Karpas-422 (cell line): ENCODE data around the gene SCN7A. TPM values are rescaled to one million over a fixed set of nuclear protein-coding genes. Genes with fewer than 3 reads are reported as not detected.
"Not testable (repeated sequence)": the region's sequence is repeated elsewhere in the genome, so short reads cannot be mapped to it uniquely, and the experiment has no call there.

Experiments
- DNase-seq: peaks from one replicate; pipeline ENCODE4 v3.0.0-alpha.2; 2015
- H2AFZ ChIP-seq: fragments of 200-600 bp; sonication (generic); 2 replicates; pipeline ENCODE4 v1.6.1; 2014; ENCODE audit warnings: antibody characterized with exemption, low read length, mixed read lengths
- H3K27ac ChIP-seq: fragments of 200-600 bp; sonication (generic); 2 replicates; pipeline ENCODE4 v1.5.1; 2014; ENCODE audit warnings: mild to moderate bottlenecking, low read length, moderate library complexity
- H3K27me3 ChIP-seq: fragments of 200-600 bp; sonication (generic); 2 replicates; pipeline ENCODE4 v1.6.1; 2014; ENCODE audit warnings: low read length, mixed read lengths
- H3K36me3 ChIP-seq: fragments of 200-600 bp; sonication (generic); 2 replicates; pipeline ENCODE4 v1.6.1; 2014; ENCODE audit warnings: low read length, mixed read lengths; ENCODE audit not compliant: insufficient read depth
- H3K4me1 ChIP-seq: fragments of 200-600 bp; sonication (generic); 2 replicates; pipeline ENCODE4 v1.6.1; 2014; ENCODE audit warnings: mild to moderate bottlenecking, low read length, mixed read lengths
- H3K4me2 ChIP-seq: fragments of 200-600 bp; sonication (generic); 2 replicates; pipeline ENCODE4 v1.6.1; 2014; ENCODE audit warnings: low read length, low read depth, mild to moderate bottlenecking; ENCODE audit not compliant: poor library complexity, severe bottlenecking
- H3K4me3 ChIP-seq: fragments of 200-600 bp; sonication (generic); 2 replicates; pipeline ENCODE4 v1.5.1; 2014; ENCODE audit warnings: mild to moderate bottlenecking, antibody characterized with exemption, low read length, mixed read lengths
- H3K79me2 ChIP-seq: fragments of 200-600 bp; sonication (generic); 2 replicates; pipeline ENCODE4 v1.6.1; 2014; ENCODE audit warnings: mild to moderate bottlenecking, low read length, mixed read lengths
- H3K9ac ChIP-seq: fragments of 200-600 bp; sonication (generic); 2 replicates; pipeline ENCODE4 v1.6.0; 2014; ENCODE audit warnings: low read length
- H3K9me2 ChIP-seq: fragments of 200-600 bp; sonication (generic), shearing (Covaris generic); replicated peaks from 2 replicates; pipeline ENCODE4 v1.6.0; 2014; ENCODE audit warnings: mild to moderate bottlenecking, low read length, moderate library complexity; ENCODE audit not compliant: insufficient read depth
- H3K9me3 ChIP-seq: fragments of 300-700, 200-600 bp; sonication (generic); 2 replicates; pipeline ENCODE4 v1.6.1; 2014; ENCODE audit warnings: low read length, mixed read lengths
- H4K20me1 ChIP-seq: fragments of 200-600 bp; sonication (generic); 2 replicates; pipeline ENCODE4 v1.6.1; 2014; ENCODE audit warnings: mild to moderate bottlenecking, antibody characterized with exemption, low read length, low read depth; ENCODE audit not compliant: insufficient read depth
- total RNA-seq: library from RNA; depleted of rRNA; stranded (reverse); fragments of >200 nt; shearing (Covaris generic); gene quantifications from 2 replicates; pipeline ENCODE4 v1.2.3, GENCODE V29; 2014; ENCODE audit warnings: low replicate concordance

The SCN7A gene
- total RNA-seq, 1 experiment from 2014 or later = not detected

DNA sequence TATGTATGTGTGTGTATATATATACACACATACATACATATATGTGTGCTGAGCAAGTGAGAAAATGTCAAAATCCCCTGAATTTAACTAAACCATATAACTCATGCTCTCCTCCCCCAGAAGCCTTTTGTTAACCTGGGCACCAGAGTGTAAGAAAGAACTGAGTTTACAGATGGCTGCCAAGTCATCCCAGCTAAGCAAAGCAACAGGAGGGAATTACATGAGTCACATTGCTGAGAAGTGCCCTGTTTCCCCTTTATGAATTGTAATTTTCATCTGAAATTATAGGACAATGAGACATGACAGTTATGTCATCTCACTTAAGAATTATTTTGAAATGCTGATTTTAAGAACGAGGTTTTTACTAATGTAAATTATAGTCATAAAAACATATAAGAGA, 29.9 kb downstream of the SCN7A start:
- DNase-seq = no peak
- Histone ChIP-seq H3K79me2 (no peaks in the 10 kb centered on the region), H3K4me2 (no peak overlapping the region), H3K27ac (no peak overlapping the region), H4K20me1 (no peaks in the 10 kb centered on the region), H2AFZ (no peak overlapping the region), H3K36me3 (no peaks in the 10 kb centered on the region), H3K27me3 (no peaks in the 10 kb centered on the region), H3K9ac (no peak overlapping the region), H3K4me3 (no peak overlapping the region), H3K9me2 (no peaks in the 10 kb centered on the region), H3K9me3 (no peaks in the 10 kb centered on the region), H3K4me1 (no peaks in the 10 kb centered on the region)

DNA sequence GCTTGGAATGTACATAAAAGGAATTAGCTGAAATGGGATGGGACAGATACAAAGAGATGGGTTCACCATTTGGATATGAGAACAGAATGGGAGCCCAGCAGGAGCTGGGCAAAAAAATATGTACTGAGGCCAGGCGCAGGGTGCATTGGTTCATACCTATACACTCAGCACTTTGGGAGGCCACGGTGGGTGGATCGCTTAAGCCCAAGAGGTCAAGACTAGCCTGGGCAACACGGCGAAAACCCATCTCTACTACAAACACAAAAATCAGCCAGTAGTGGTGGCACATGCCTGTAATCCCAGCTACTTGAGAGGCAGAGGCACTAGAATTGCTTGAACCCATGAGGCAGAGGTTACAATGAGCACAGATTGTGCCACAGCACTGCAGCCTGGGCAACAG, 30.4 kb downstream of the SCN7A start:
- H3K4me2 ChIP-seq = no peak overlapping the region
- H3K4me1 ChIP-seq = no peaks in the 10 kb centered on the region
- H3K27ac ChIP-seq = no peak overlapping the region
- no peaks in the 10 kb centered on the region for H3K36me3 ChIP-seq
- H3K9ac ChIP-seq = no peak overlapping the region
- no peaks in the 10 kb centered on the region; the same call in 1 of the 2 replicates for H3K9me3 ChIP-seq
- no peak for DNase-seq
- no peaks in the 10 kb centered on the region for H3K27me3 ChIP-seq
- H3K4me3 ChIP-seq = no peak overlapping the region
- no peaks in the 10 kb centered on the region for H3K9me2 ChIP-seq
- no peaks in the 10 kb centered on the region for H3K79me2 ChIP-seq
- no peak overlapping the region for H2AFZ ChIP-seq
- no peaks in the 10 kb centered on the region for H4K20me1 ChIP-seq

DNA sequence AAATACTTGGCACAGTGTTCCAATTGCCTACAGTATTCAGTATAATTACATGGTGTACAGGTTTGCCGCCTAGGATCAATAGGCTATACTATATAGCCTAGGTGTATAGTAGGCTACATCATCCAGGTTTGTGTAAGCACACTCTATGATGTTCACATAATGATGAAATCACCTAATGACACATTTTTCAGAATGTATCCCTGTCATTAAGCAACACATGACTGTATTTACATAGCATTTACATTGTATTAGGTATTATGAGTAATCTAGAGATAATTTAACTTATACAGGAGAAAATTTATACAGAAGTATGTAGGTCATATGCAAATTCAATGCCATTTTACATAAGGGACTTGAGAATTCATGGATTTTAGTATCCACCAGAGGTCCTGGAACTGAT, 35.4 kb downstream of the SCN7A start:
- no peak overlapping the region for H3K27ac ChIP-seq
- no peak overlapping the region for H2AFZ ChIP-seq
- H3K36me3 ChIP-seq = no peaks in the 10 kb centered on the region
- H3K9me3 ChIP-seq = no peaks in the 10 kb centered on the region; the same call in 1 of the 2 replicates
- DNase-seq = no peak
- H3K9ac ChIP-seq = no peak overlapping the region
- H4K20me1 ChIP-seq = no peaks in the 10 kb centered on the region
- H3K4me3 ChIP-seq = no peak overlapping the region
- no peak overlapping the region for H3K4me2 ChIP-seq
- no peaks in the 10 kb centered on the region for H3K4me1 ChIP-seq
- no peaks in the 10 kb centered on the region for H3K9me2 ChIP-seq
- H3K79me2 ChIP-seq = no peaks in the 10 kb centered on the region
- no peaks in the 10 kb centered on the region for H3K27me3 ChIP-seq

DNA sequence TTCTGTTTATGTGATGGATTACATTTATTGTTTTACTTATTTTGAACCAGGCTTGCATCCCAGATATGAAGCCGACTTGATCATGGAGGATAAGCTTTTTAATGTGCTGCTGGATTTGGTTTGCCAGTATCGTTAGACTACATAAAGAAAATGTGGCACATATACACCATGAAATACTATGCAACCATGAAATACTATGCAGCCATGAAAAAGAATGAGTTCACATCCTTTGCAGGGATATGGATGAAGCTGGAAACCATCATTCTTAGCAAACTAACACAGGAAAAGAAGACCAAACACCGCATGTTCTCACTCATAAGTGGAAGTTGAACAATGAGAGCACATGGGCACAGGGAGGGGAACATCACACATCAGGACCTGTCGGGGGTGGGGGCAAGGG, 38.2 kb downstream of the SCN7A start:
- not testable (repeated sequence) for H3K9me3 ChIP-seq, H2AFZ ChIP-seq, H3K4me3 ChIP-seq, H3K4me1 ChIP-seq, H3K9ac ChIP-seq, H3K9me2 ChIP-seq, H3K36me3 ChIP-seq, DNase-seq, H3K79me2 ChIP-seq, H3K27ac ChIP-seq, H3K27me3 ChIP-seq, H3K4me2 ChIP-seq, H4K20me1 ChIP-seq

- no peaks in the 10 kb centered on the region for H3K4me1 ChIP-seq
- DNase-seq = no peak
- H3K9ac ChIP-seq = no peak overlapping the region
- no peaks in the 10 kb centered on the region for H4K20me1 ChIP-seq
- no peak overlapping the region for H3K4me2 ChIP-seq
- no peaks in the 10 kb centered on the region for H3K79me2 ChIP-seq
- H3K27me3 ChIP-seq = no peaks in the 10 kb centered on the region
- no peaks in the 10 kb centered on the region for H3K9me2 ChIP-seq
- H3K4me3 ChIP-seq = no peak overlapping the region
- no peak overlapping the region for H3K27ac ChIP-seq
- no peak overlapping the region for H2AFZ ChIP-seq
- no peaks in the 10 kb centered on the region; the same call in 1 of the 2 replicates for H3K9me3 ChIP-seq
- no peaks in the 10 kb centered on the region for H3K36me3 ChIP-seq
Observed at GRCh38 chr2:166454006-166454595, 39.9 kb downstream of the SCN7A start.

DNA sequence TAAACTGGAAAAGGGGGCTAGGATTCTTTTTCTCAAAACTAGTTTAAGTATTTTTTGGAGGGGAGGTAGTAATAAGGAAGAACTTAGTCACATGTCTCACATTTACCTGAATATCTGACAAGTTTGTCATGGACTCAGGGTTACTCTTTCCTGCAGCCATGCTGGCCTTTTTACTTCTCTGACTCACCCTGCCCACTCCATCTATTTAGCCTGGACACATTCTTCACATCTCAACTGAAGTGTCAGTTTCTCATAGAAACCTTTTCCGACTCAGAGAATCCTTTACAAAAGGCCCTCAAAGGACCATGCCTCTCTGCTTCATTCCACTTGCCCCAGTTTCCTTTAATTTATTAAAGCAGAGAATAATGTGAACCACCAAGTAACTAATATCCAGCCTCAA, 42.6 kb downstream of the SCN7A start:
- Histone ChIP-seq H3K9me3 (no peaks in the 10 kb centered on the region), H3K4me3 (no peak overlapping the region), H3K27ac (no peak overlapping the region), H2AFZ (no peak overlapping the region), H3K4me2 (no peak overlapping the region), H3K27me3 (no peaks in the 10 kb centered on the region), H3K36me3 (no peaks in the 10 kb centered on the region), H4K20me1 (no peaks in the 10 kb centered on the region), H3K9ac (no peak overlapping the region), H3K79me2 (no peaks in the 10 kb centered on the region), H3K4me1 (no peaks in the 10 kb centered on the region), H3K9me2 (no peaks in the 10 kb centered on the region)
- DNase-seq = no peak

DNA sequence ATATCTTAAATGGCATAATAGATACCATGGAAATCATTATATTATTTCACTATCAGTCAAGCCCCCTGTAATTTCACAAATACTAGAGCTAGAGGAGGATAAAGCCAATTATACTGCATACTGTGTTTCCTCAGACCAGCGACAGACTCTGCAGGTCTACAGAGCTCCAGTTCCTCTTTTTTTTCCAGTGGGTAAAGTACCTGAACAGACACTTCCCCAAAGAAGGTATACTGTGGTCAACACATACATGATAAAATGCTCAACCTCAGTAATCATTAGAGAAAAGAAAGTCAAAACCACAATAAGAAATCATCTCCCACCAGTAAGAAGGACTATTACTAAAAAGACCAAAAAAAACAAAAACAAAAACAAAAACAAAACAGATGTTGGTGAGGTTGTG, 44.6 kb downstream of the SCN7A start:
- H3K27ac ChIP-seq = no peak overlapping the region
- H2AFZ ChIP-seq = no peak overlapping the region
- no peaks in the 10 kb centered on the region for H3K4me1 ChIP-seq
- no peaks in the 10 kb centered on the region for H3K79me2 ChIP-seq
- H3K4me2 ChIP-seq = no peak overlapping the region
- no peaks in the 10 kb centered on the region for H3K36me3 ChIP-seq
- no peaks in the 10 kb centered on the region for H3K9me3 ChIP-seq
- H3K4me3 ChIP-seq = no peak overlapping the region
- H3K9ac ChIP-seq = no peak overlapping the region
- no peaks in the 10 kb centered on the region for H3K9me2 ChIP-seq
- no peak for DNase-seq
- no peaks in the 10 kb centered on the region for H3K27me3 ChIP-seq
- H4K20me1 ChIP-seq = no peaks in the 10 kb centered on the region

DNA sequence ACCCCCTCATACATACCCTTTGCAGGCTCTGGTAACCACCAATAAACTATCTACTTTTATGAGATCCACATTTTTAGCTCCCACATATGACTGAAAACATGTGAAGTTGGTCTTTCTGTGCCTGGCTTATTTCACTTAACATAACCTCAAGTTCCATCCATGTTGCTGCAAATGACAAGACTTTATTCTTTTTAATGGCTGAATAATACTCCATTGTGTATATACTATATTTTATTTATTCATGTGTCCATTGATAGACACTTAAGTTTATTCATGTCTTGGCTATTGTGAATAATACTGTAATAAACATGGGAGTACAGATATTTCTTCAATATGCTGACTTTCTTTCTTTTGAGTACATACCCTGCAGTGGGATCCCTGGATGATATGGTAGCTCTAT, 45.9 kb downstream of the SCN7A start:
- Histone ChIP-seq H3K4me1 (no peaks in the 10 kb centered on the region), H3K9me2 (no peaks in the 10 kb centered on the region), H3K4me3 (no peak overlapping the region), H3K4me2 (no peak overlapping the region), H3K27me3 (no peaks in the 10 kb centered on the region), H3K36me3 (no peaks in the 10 kb centered on the region), H4K20me1 (no peaks in the 10 kb centered on the region), H3K9me3 (no peaks in the 10 kb centered on the region), H3K79me2 (no peaks in the 10 kb centered on the region), H3K27ac (no peak overlapping the region), H3K9ac (no peak overlapping the region), H2AFZ (no peak overlapping the region)
- no peak for DNase-seq

- H3K9me3 ChIP-seq = no peaks in the 10 kb centered on the region
- no peak for DNase-seq
Observed at GRCh38 chr2:166444306-166444705, 49.7 kb downstream of the SCN7A start.

More at GRCh38 chr2:166444306-166444705, 49.7 kb downstream of the SCN7A start:
- Histone ChIP-seq H3K79me2 (no peaks in the 10 kb centered on the region), H3K36me3 (no peaks in the 10 kb centered on the region), H2AFZ (no peak overlapping the region), H3K9ac (no peak overlapping the region), H3K27me3 (no peaks in the 10 kb centered on the region), H3K27ac (no peak overlapping the region), H3K4me3 (no peak overlapping the region), H3K4me2 (no peak overlapping the region), H3K4me1 (no peaks in the 10 kb centered on the region), H3K9me2 (no peaks in the 10 kb centered on the region), H4K20me1 (no peaks in the 10 kb centered on the region)
